Measurements from ENCODE around the gene IMMP2L.

GRCh38 chr7:110854166-110854565 lies 708.1 kb downstream of the IMMP2L start:
- TF ChIP-seq POLR2AphosphoS5 (IDR thresholded peaks at IDR 0.05; ENCODE audit: insufficient read depth, low read depth, low read length) (no peak), POLR2A (IDR thresholded peaks at IDR 0.05; ENCODE audit: low read depth, low read length) (no peak), CTCF (IDR thresholded peaks at IDR 0.05; ENCODE audit: extremely low read depth in 1 of 2, insufficient read depth in 1 of 2, low read depth in 1 of 2, low read length in 2 of 2) (no peak), EZH2 (IDR thresholded peaks at IDR 0.05; ENCODE audit: borderline replicate concordance, low read depth, low read length, severe bottlenecking) (no peak), FOS (IDR thresholded peaks at IDR 0.05; ENCODE audit: borderline replicate concordance, insufficient read depth, low read length) (no peak), MYC (IDR thresholded peaks at IDR 0.05; ENCODE audit: low read depth, low read length) (no peak)
